Endothelial cell of umbilical vein (primary cell): Measurements from ENCODE around the gene ACTL10. TPM values are rescaled to one million over a fixed set of nuclear protein-coding genes. Genes with fewer than 3 reads are reported as not detected.

Source experiments
- BruUV-seq: library from RNA; stranded (reverse); fragments of 400-500 nt; replicated peaks from 2 replicates; lab custom pipeline; 2021; lab: Mats Ljungman, UMichigan
- CTCF ChIA-PET: fragments of 300-600, 350-600 bp; sonication (Branson Sonifier 250); formaldehyde crosslinking; loops from one replicate; lab custom pipeline; 2021; ENCODE audit warnings: antibody characterized with exemption, inconsistent platforms; lab: Charles Lee
- POLR2A ChIA-PET: fragments of 300-600, 350-600 bp; sonication (Branson Sonifier 250); formaldehyde crosslinking; loops from one replicate; lab custom pipeline; 2021; ENCODE audit warnings: antibody characterized with exemption, inconsistent platforms; lab: Charles Lee
- DNase-seq: peaks from one replicate; pipeline ENCODE4 v3.0.0-alpha.2; 2011; ENCODE audit warnings: low read depth, low spot score
- FAIRE-seq: peaks from 2 replicates; lab custom pipeline; 2011; peaks lifted over from hg19 to GRCh38; lab: Jason Lieb, UNC
- H2AFZ ChIP-seq: 2 replicates; pipeline ENCODE4 v1.6.0; 2012; ENCODE audit warnings: low read depth, low read length, control low read depth, inconsistent platforms
- H3K27ac ChIP-seq: 2 replicates; pipeline ENCODE4 v1.5.1; 2011; ENCODE audit warnings: low read depth, mild to moderate bottlenecking, control low read depth, low read length, moderate library complexity; ENCODE audit not compliant: insufficient read depth
- H3K27me3 ChIP-seq, 2 experiments: 2 replicates each; pipeline versions ENCODE4 v1.6.0 to v1.6.1; 2011; ENCODE audit warnings: low read length in 2 of 2, mixed read lengths in 1 of 2; ENCODE audit not compliant: control insufficient read depth in 2 of 2, insufficient read depth in 2 of 2
- H3K36me3 ChIP-seq, 2 experiments: 2 replicates in 1 of 2; 3 replicates in 1 of 2; pipeline ENCODE4 v1.5.1; 2011; ENCODE audit warnings: low read length in 2 of 2, mild to moderate bottlenecking in 1 of 2, moderate library complexity in 1 of 2; ENCODE audit not compliant: control insufficient read depth in 2 of 2, insufficient read depth in 2 of 2; ENCODE audit errors: extremely low read depth in 1 of 2
- H3K4me1 ChIP-seq: 3 replicates; pipeline ENCODE4 v1.5.1; 2011; ENCODE audit warnings: mild to moderate bottlenecking, low read length; ENCODE audit not compliant: control insufficient read depth, insufficient read depth; ENCODE audit errors: extremely low read depth
- H3K4me2 ChIP-seq: 2 replicates; pipeline ENCODE4 v1.6.1; 2011; ENCODE audit warnings: low read length, control low read depth, mixed read lengths; ENCODE audit not compliant: insufficient read depth
- H3K4me3 ChIP-seq, 3 experiments: fragments of 200-600 bp in 1 of 3; sonication (generic), shearing (Covaris generic) in 1 of 3; replicated peaks in 1 of 3; 2 replicates each; pipeline ENCODE4 v1.5.1; 2011 to 2016; ENCODE audit warnings: control low read depth in 3 of 3, low read length in 3 of 3, mild to moderate bottlenecking in 2 of 3, inconsistent platforms in 1 of 3, low read depth in 1 of 3, moderate library complexity in 1 of 3; ENCODE audit not compliant: insufficient read depth in 1 of 3
- H3K79me2 ChIP-seq: 2 replicates; pipeline ENCODE4 v1.6.0; 2012; ENCODE audit warnings: low read length, inconsistent platforms; ENCODE audit not compliant: control insufficient read depth, insufficient read depth
- H3K9ac ChIP-seq: replicated peaks from 2 replicates; pipeline ENCODE3; 2011; ENCODE audit warnings: low read length, control low read depth; ENCODE audit not compliant: insufficient read depth; ENCODE audit errors: extremely low read depth
- H3K9me1 ChIP-seq: replicated peaks from 3 replicates; pipeline ENCODE4 v1.6.0; 2011; ENCODE audit warnings: mild to moderate bottlenecking, low read length; ENCODE audit not compliant: control insufficient read depth, insufficient read depth; ENCODE audit errors: extremely low read depth
- H3K9me3 ChIP-seq: replicated peaks from 2 replicates; pipeline ENCODE4 v1.5.1; 2012; ENCODE audit warnings: low read length, inconsistent platforms; ENCODE audit not compliant: control insufficient read depth, insufficient read depth
- H4K20me1 ChIP-seq: replicated peaks from 2 replicates; pipeline ENCODE3; 2011; ENCODE audit warnings: mild to moderate bottlenecking, low read length; ENCODE audit not compliant: control insufficient read depth, insufficient read depth; ENCODE audit errors: extremely low read depth
- CTCF ChIP-seq, 2 donors: IDR thresholded peaks; 1 replicate in 1 of 2; 2 replicates in 1 of 2; pipeline ENCODE4 v1.5.1; 2011; ENCODE audit warnings: low read length in 2 of 2, mild to moderate bottlenecking in 2 of 2, moderate library complexity in 2 of 2, control low read depth in 1 of 2, inconsistent platforms in 1 of 2, low read depth in 1 of 2; ENCODE audit not compliant: insufficient read depth in 1 of 2; ENCODE audit errors: extremely low read depth in 1 of 2
- EZH2 ChIP-seq: IDR thresholded peaks from 2 replicates; pipeline ENCODE4 v1.6.1; 2012; ENCODE audit warnings: borderline replicate concordance, low read depth, mild to moderate bottlenecking, moderate library complexity, low read length, inconsistent platforms; ENCODE audit not compliant: severe bottlenecking
- FOS ChIP-seq: IDR thresholded peaks from 2 replicates; pipeline ENCODE4 v1.6.1; 2011; ENCODE audit warnings: mild to moderate bottlenecking, low read length, moderate library complexity, borderline replicate concordance; ENCODE audit not compliant: insufficient read depth
- GATA2 ChIP-seq: IDR thresholded peaks from 2 replicates; pipeline ENCODE4 v1.7.0; 2011; ENCODE audit warnings: low read depth, mild to moderate bottlenecking, moderate library complexity, mixed read lengths, low read length; ENCODE audit not compliant: insufficient read length, insufficient read depth
- JUN ChIP-seq: IDR thresholded peaks from 2 replicates; pipeline ENCODE4 v1.6.1; 2011; ENCODE audit warnings: borderline replicate concordance, low read depth; ENCODE audit not compliant: insufficient read length, insufficient read depth
- MAX ChIP-seq: IDR thresholded peaks from 2 replicates; pipeline ENCODE4 v1.6.1; 2011; ENCODE audit not compliant: insufficient read depth, insufficient read length
- MYC ChIP-seq: IDR thresholded peaks from one replicate; pipeline ENCODE4 v1.6.1; 2011; ENCODE audit warnings: mild to moderate bottlenecking, low read depth, low read length
- POLR2A ChIP-seq: IDR thresholded peaks from 2 replicates; pipeline ENCODE4 v1.6.1; 2012; ENCODE audit warnings: low read depth, mild to moderate bottlenecking, control low read depth, low read length
- POLR2AphosphoS5 ChIP-seq: IDR thresholded peaks from 2 replicates; pipeline ENCODE4 v1.6.1; 2012; ENCODE audit warnings: low read depth, mild to moderate bottlenecking, control low read depth, low read length, moderate library complexity; ENCODE audit not compliant: insufficient read depth
- dilution Hi-C: fragments of 300-500 bp; cut with MboI; formaldehyde crosslinking; loops from one replicate; pipeline ENCODE4 v1.15.0; 2019; ENCODE audit warnings: low sequenced_read_pairs; ENCODE audit not compliant: extremely low pct_ligation_motif_present
- intact Hi-C: fragments of 100-400 bp; cut with micrococcal nuclease; formaldehyde crosslinking; loops from one replicate; pipeline ENCODE4 v1.10.0; 2022
- polyA plus RNA-seq, 4 experiments: library from polyadenylated mRNA; depleted of rRNA in 3 of 4; stranded (reverse) in 3 of 4; unstranded in 1 of 4; fragments of >200 nt; gene quantifications; 2 replicates each; pipeline versions ENCODE4 v1.2.1 to v1.2.3, GENCODE V29; 2011 to 2012; ENCODE audit warnings: missing spikeins in 1 of 4
- total RNA-seq: library from RNA; stranded (reverse); gene quantifications from 2 replicates; pipeline ENCODE4 v1.2.3, GENCODE V29; 2021

ACTL10 gene
- total and polyA plus RNA-seq, 2 donors (not counting 3 experiments of a cell fraction or from before 2014, with no cell fraction given), result 0.92 to 1.4 TPM

- dilution Hi-C loops, result no loop called here
- TF ChIP-seq POLR2AphosphoS5, result no peak
- TF ChIP-seq CTCF (IDR thresholded peaks at IDR 0.05; ENCODE audit: extremely low read depth in 1 of 2, insufficient read depth in 1 of 2, low read depth in 1 of 2, low read length in 2 of 2), result no peak
- TF ChIP-seq MYC, result no peak
- no peak for TF ChIP-seq JUN
- no peak for TF ChIP-seq GATA2
- TF ChIP-seq MAX, result no peak
- no peak for TF ChIP-seq EZH2
- no peak for TF ChIP-seq POLR2A
- TF ChIP-seq FOS, result no peak
- no peak overlapping the region for H3K4me3 ChIP-seq
- H2AFZ ChIP-seq, result no peak overlapping the region
- no peaks in the 10 kb centered on the region for H3K9me3 ChIP-seq
- no peak for DNase-seq
- no peak for FAIRE-seq
- no peak overlapping the region for H3K9ac ChIP-seq
- no TSS peak for BruUV-seq
- no peak overlapping the region for H3K4me2 ChIP-seq
- no peaks in the 10 kb centered on the region for H3K9me1 ChIP-seq
- intact Hi-C loops, result no loop called here
- H3K79me2 ChIP-seq, result no peaks in the 10 kb centered on the region
- H3K27ac ChIP-seq, result no peak overlapping the region
- no peaks in the 10 kb centered on the region for H4K20me1 ChIP-seq
- ChIA-PET POLR2A (no interaction called here), CTCF (no interaction called here)
- no peaks in the 10 kb centered on the region for H3K27me3 ChIP-seq
- no peaks in the 10 kb centered on the region for H3K36me3 ChIP-seq
- H3K4me1 ChIP-seq, result no peaks in the 10 kb centered on the region
These were observed 29.7 kb downstream of the ACTL10 start for GRCh38 chr20:33696448-33696847.
